ENCODE measurements around the gene ADCY5. TPM values are rescaled to one million over a fixed set of nuclear protein-coding genes. Genes with fewer than 3 reads are reported as not detected.

Gene ADCY5
- total RNA-seq, 1 donor from 2014 or later: 4.0 TPM

- DNase-seq (no peak), ATAC-seq (no peak)
- Histone ChIP-seq H3K27ac (no peak overlapping the region), H3K4me3 (no peak overlapping the region), H3K4me1 (peaks cover 10% of the 10 kb centered on the region), H3K27me3 (no peaks in the 10 kb centered on the region), H3K36me3 (no peaks in the 10 kb centered on the region), H3K9me3 (no peaks in the 10 kb centered on the region)
- no peak for TF ChIP-seq CTCF (IDR thresholded peaks at IDR 0.05)
- intact Hi-C loops (cut with DNase I): no loop called here
These were observed 27.3 kb downstream of the ADCY5 start for GRCh38 chr3:123421353-123422174.

GRCh38 chr3:123420416-123420968, 28.4 kb downstream of the ADCY5 start:
- Histone ChIP-seq H3K36me3 (no peaks in the 10 kb centered on the region), H3K27ac (no peak overlapping the region), H3K4me1 (peaks cover 7% of the 10 kb centered on the region), H3K4me3 (no peak overlapping the region), H3K9me3 (no peaks in the 10 kb centered on the region), H3K27me3 (no peaks in the 10 kb centered on the region)
- ATAC-seq (no peak), DNase-seq (no peak)
- intact Hi-C loops (cut with DNase I): no loop called here
- no peak for TF ChIP-seq CTCF (IDR thresholded peaks at IDR 0.05)

GRCh38 chr3:123419850-123420297, 29.0 kb downstream of the ADCY5 start:
- no peak for ATAC-seq
- H3K4me3 ChIP-seq: no peak overlapping the region

GRCh38 chr3:123419181-123419849, 29.6 kb downstream of the ADCY5 start:
- H3K4me3 ChIP-seq: no peak overlapping the region
- H3K4me1 ChIP-seq: peaks cover 6% of the 10 kb centered on the region
- no peaks in the 10 kb centered on the region for H3K27me3 ChIP-seq
- H3K9me3 ChIP-seq: no peaks in the 10 kb centered on the region
- H3K27ac ChIP-seq: no peak overlapping the region
- no peaks in the 10 kb centered on the region for H3K36me3 ChIP-seq
- no peak for TF ChIP-seq CTCF (IDR thresholded peaks at IDR 0.05)
- intact Hi-C loops (cut with DNase I): no loop called here
- DNase-seq (no peak), ATAC-seq (no peak)

More at GRCh38 chr3:123419850-123420297, 29.0 kb downstream of the ADCY5 start:
- intact Hi-C loops (cut with DNase I): no loop called here
- H3K27me3 ChIP-seq: no peaks in the 10 kb centered on the region
- H3K4me1 ChIP-seq: peaks cover 6% of the 10 kb centered on the region
- no peaks in the 10 kb centered on the region for H3K9me3 ChIP-seq
- DNase-seq: no peak
- no peak for TF ChIP-seq CTCF (IDR thresholded peaks at IDR 0.05)
- no peaks in the 10 kb centered on the region for H3K36me3 ChIP-seq
- no peak overlapping the region for H3K27ac ChIP-seq

GRCh38 chr3:123416647-123417046, 32.2 kb downstream of the ADCY5 start:
- no peak for TF ChIP-seq CTCF (IDR thresholded peaks at IDR 0.05)
- intact Hi-C loops (cut with DNase I): no loop called here
- Histone ChIP-seq H3K27ac (no peak overlapping the region), H3K4me3 (no peak overlapping the region), H3K4me1 (peaks cover 3% of the 10 kb centered on the region), H3K36me3 (no peaks in the 10 kb centered on the region), H3K9me3 (no peaks in the 10 kb centered on the region), H3K27me3 (no peaks in the 10 kb centered on the region)
- DNase-seq: no peak
- no peak for ATAC-seq
